GM12878 (cell line): Measurements from ENCODE around the gene COX10. TPM values are rescaled to one million over a fixed set of nuclear protein-coding genes. Genes with fewer than 3 reads are reported as not detected.
A peak's percentile ranks its signal among the peaks of the same experiment; 100 is the strongest.

Experiments
- ATAC-seq: fragments of 200-7000 bp; cut with Tn5 transposase; 3 replicates; pipeline ENCODE4 v1.9.1; 2020; ENCODE audit warnings: mild to moderate bottlenecking, moderate library complexity
- BruUV-seq: library from RNA; stranded (reverse); fragments of 400-500 nt; replicated peaks from 2 replicates; lab custom pipeline; 2021; lab: Mats Ljungman, UMichigan
- CTCF ChIA-PET: fragments of 300-600 bp; sonication (Branson Sonifier 250); formaldehyde crosslinking; extraction: SDS; loops from one replicate; lab custom pipeline; 2021; ENCODE audit warnings: inconsistent platforms; lab: Yijun Ruan, JAX
- POLR2A ChIA-PET: fragments of 350-600 bp; formaldehyde crosslinking; extraction: SDS; loops from one replicate; lab custom pipeline; 2021; ENCODE audit warnings: inconsistent platforms; lab: Charles Lee
- RAD21 ChIA-PET: fragments of 300-600 bp; sonication (Branson Sonifier 250); formaldehyde crosslinking; loops from one replicate; lab custom pipeline; 2023; ENCODE audit warnings: antibody characterized with exemption; ENCODE audit not compliant: unreplicated experiment; lab: Charles Lee
- SMC1A ChIA-PET: fragments of 300-600 bp; sonication (Branson Sonifier 250); formaldehyde crosslinking; loops from one replicate; lab custom pipeline; 2023; ENCODE audit not compliant: unreplicated experiment, uncharacterized antibody; lab: Charles Lee
- DNase-seq: peaks from one replicate; pipeline ENCODE4 v3.0.0-alpha.2; 2011; ENCODE audit warnings: low read depth, low spot score
- FAIRE-seq: peaks from 3 replicates; lab custom pipeline; 2011; peaks lifted over from hg19 to GRCh38; lab: Jason Lieb, UNC
- H2AFZ ChIP-seq: 2 replicates; pipeline ENCODE4 v1.6.0; 2011; ENCODE audit warnings: low read depth, low read length, control low read depth; ENCODE audit not compliant: control insufficient read depth
- H3K27ac ChIP-seq: 2 replicates; pipeline ENCODE4 v1.5.1; 2011; ENCODE audit warnings: control low read depth; ENCODE audit not compliant: control insufficient read depth, insufficient read depth
- H3K27me3 ChIP-seq, 2 experiments: replicated peaks in 1 of 2; 2 replicates each; pipeline versions ENCODE4 v1.6.0 to v1.6.1; 2011; ENCODE audit warnings: low read length in 1 of 2; ENCODE audit not compliant: control insufficient read depth in 2 of 2, insufficient read depth in 2 of 2
- H3K36me3 ChIP-seq, 2 experiments: 2 replicates each; pipeline ENCODE4 v1.5.1; 2011; ENCODE audit warnings: low read length in 1 of 2; ENCODE audit not compliant: control insufficient read depth in 2 of 2, insufficient read depth in 2 of 2
- H3K4me1 ChIP-seq: 2 replicates; pipeline ENCODE4 v1.6.1; 2011; ENCODE audit warnings: mild to moderate bottlenecking, low read length, moderate library complexity, mixed read lengths; ENCODE audit not compliant: control insufficient read depth, insufficient read depth
- H3K4me2 ChIP-seq: 2 replicates; pipeline ENCODE4 v1.6.0; 2011; ENCODE audit warnings: control low read depth; ENCODE audit not compliant: control insufficient read depth, insufficient read depth
- H3K4me3 ChIP-seq: fragments of 200-600 bp; sonication (generic); 2 replicates; pipeline ENCODE4 v1.5.1; 2016
- H3K79me2 ChIP-seq: 2 replicates; pipeline ENCODE4 v1.6.0; 2011; ENCODE audit warnings: low read length; ENCODE audit not compliant: control insufficient read depth, insufficient read depth
- H3K9ac ChIP-seq: 2 replicates; pipeline ENCODE4 v1.8.0; 2011; ENCODE audit warnings: low read length, control low read depth, mixed read lengths; ENCODE audit not compliant: control insufficient read depth, insufficient read depth
- H3K9me3 ChIP-seq: replicated peaks from 3 replicates; pipeline ENCODE4 v1.5.1; 2011; ENCODE audit warnings: mild to moderate bottlenecking, low read length; ENCODE audit not compliant: control insufficient read depth, insufficient read depth
- H4K20me1 ChIP-seq: 2 replicates; pipeline ENCODE4 v1.6.0; 2011; ENCODE audit not compliant: control insufficient read depth, insufficient read depth
- CHD2 ChIP-seq: IDR thresholded peaks from 2 replicates; pipeline ENCODE4 v1.6.1; 2011; ENCODE audit warnings: low read depth, low read length, improper control_type of control experiment, borderline replicate concordance
- EZH2 ChIP-seq: IDR thresholded peaks from 2 replicates; pipeline ENCODE4 v1.6.1; 2012; ENCODE audit warnings: low read depth, mild to moderate bottlenecking, control low read depth, inconsistent platforms, low read length, borderline replicate concordance; ENCODE audit not compliant: control insufficient read depth
- FOS ChIP-seq: IDR thresholded peaks from 3 replicates; pipeline ENCODE4 v1.6.1; 2011; ENCODE audit warnings: borderline replicate concordance; ENCODE audit not compliant: insufficient read length; ENCODE audit errors: extremely low read depth
- MTA3 ChIP-seq: IDR thresholded peaks from 2 replicates; pipeline ENCODE4 v1.6.1; 2012; ENCODE audit warnings: low read length, inconsistent platforms, borderline replicate concordance
- RB1 ChIP-seq: fragments of 450-650 bp; formaldehyde crosslinking; IDR thresholded peaks from 2 replicates; pipeline ENCODE4 v1.6.1; 2017; ENCODE audit warnings: mild to moderate bottlenecking, borderline replicate concordance
- RFX5 ChIP-seq: IDR thresholded peaks from 2 replicates; pipeline ENCODE4 v1.6.1; 2011; ENCODE audit warnings: low read depth, low read length, improper control_type of control experiment
- SKIL ChIP-seq: fragments of 450-650 bp; IDR thresholded peaks from 2 replicates; pipeline ENCODE4 v1.6.1; 2017; ENCODE audit warnings: mild to moderate bottlenecking, low read depth, inconsistent platforms; ENCODE audit not compliant: poor library complexity, severe bottlenecking
- SP1 ChIP-seq: IDR thresholded peaks from one replicate; pipeline ENCODE4 v1.6.1; 2011; ENCODE audit warnings: low read depth, low read length
- ZNF384 ChIP-seq: IDR thresholded peaks from 2 replicates; pipeline ENCODE4 v1.6.1; 2012; ENCODE audit warnings: low read depth, mild to moderate bottlenecking, low read length, improper control_type of control experiment, borderline replicate concordance
- WGBS: methylation state at CpG from one replicate; pipeline ENCODE4 v1.1.6; 2016; ENCODE audit warnings: low lambda C conversion rate; ENCODE audit not compliant: insufficient replicate concordance, insufficient coverage; ENCODE audit errors: missing lambda C conversion rate; 5-methylcytosine and 5-hydroxymethylcytosine counted together
- in situ Hi-C: fragments of 300-500 bp; cut with MboI; formaldehyde crosslinking; loops from 9 replicates; pipeline ENCODE4 v1.14.3; 2018; ENCODE audit warnings: mixed read lengths
- intact Hi-C: fragments of 100-400 bp; cut with micrococcal nuclease; formaldehyde crosslinking; loops from one replicate; pipeline ENCODE4 v1.14.2; 2022; ENCODE audit not compliant: unreplicated experiment
- polyA plus RNA-seq, 11 experiments: library from polyadenylated mRNA; depleted of rRNA in 4 of 11; unstranded in 6 of 11; stranded (reverse) in 5 of 11; fragments of >200 nt; fragmentation: Nextera tagmentation in 4 of 11; fragmentation: Illumina TruSeq in 1 of 11; extraction: Ambion mirVana in 4 of 11; extraction: Trizol in 1 of 11; gene quantifications; 1 replicate in 1 of 11; 2 replicates in 10 of 11; pipeline versions ENCODE4 v1.2.1 to v1.2.3, GENCODE V29; 2011 to 2016; ENCODE audit warnings: inconsistent platforms in 2 of 11, missing spikeins in 2 of 11, low read depth in 1 of 11
- total RNA-seq, 4 experiments: library from RNA; depleted of rRNA in 3 of 4; stranded (reverse); fragments of >200 nt in 3 of 4; fragmentation: Illumina TruSeq in 1 of 4; extraction: Trizol in 1 of 4; gene quantifications; 2 replicates each; pipeline versions ENCODE4 v1.2.1 to v1.2.3, GENCODE V29; 2013 to 2021

The COX10 gene
- total and polyA plus RNA-seq, 10 of the 15 experiments (the other 5 are each of a cell fraction or from before 2014, with no cell fraction given): 9.6 to 29.4 (median 21.3) TPM

GRCh38 chr17:14104734-14105133 lies 35.4 kb downstream of the COX10 start:
- H3K9me3 ChIP-seq: no peaks in the 10 kb centered on the region
- in situ Hi-C loops: no loop called here
- ChIA-PET POLR2A (no interaction called here), SMC1A (no interaction called here), CTCF (no interaction called here), RAD21 (no interaction called here)
- H3K36me3 ChIP-seq: peaks cover 0 to 6% of the 10 kb centered on the region in 2 experiments; a peak in 3 of 4 replicates
- H3K79me2 ChIP-seq: no peaks in the 10 kb centered on the region; the same call in 1 of the 2 replicates
- TF ChIP-seq RB1: no peak
- no peaks in the 10 kb centered on the region; the same call in 1 of the 2 replicates for H3K4me1 ChIP-seq
- ATAC-seq (no peak), DNase-seq (no peak), FAIRE-seq (no peak)
- no peak overlapping the region for H3K9ac ChIP-seq
- H3K4me2 ChIP-seq: no peak overlapping the region
- no peaks in the 10 kb centered on the region for H3K27me3 ChIP-seq
- no peak overlapping the region for H3K4me3 ChIP-seq
- intact Hi-C loops: no loop called here
- H2AFZ ChIP-seq: no peak overlapping the region
- no peaks in the 10 kb centered on the region for H4K20me1 ChIP-seq
- WGBS: 65% methylated on average over 3 of the region's 3 CpGs
- BruUV-seq: no TSS peak
- no peak overlapping the region for H3K27ac ChIP-seq

- intact Hi-C loops: no loop called here
- H3K4me3 ChIP-seq: no peak overlapping the region
- RAD21 ChIA-PET: no interaction called here
- no peak overlapping the region for H2AFZ ChIP-seq
- SMC1A ChIA-PET: no interaction called here
- ATAC-seq: no peak
- peaks cover 0 to 2% of the 10 kb centered on the region in 2 experiments; a peak in 3 of 4 replicates for H3K36me3 ChIP-seq
- no peaks in the 10 kb centered on the region for H3K9me3 ChIP-seq
- no peak for DNase-seq
- no peaks in the 10 kb centered on the region for H4K20me1 ChIP-seq
- TF ChIP-seq RFX5 (no peak), ZNF384 (no peak), FOS (no peak), SKIL (no peak), SP1 (no peak), MTA3 (no peak), CHD2 (no peak), EZH2 (no peak)
- FAIRE-seq: no peak
- BruUV-seq: TSS peak; percentile 36
- H3K4me1 ChIP-seq: no peaks in the 10 kb centered on the region; the same call in 1 of the 2 replicates
- H3K27ac ChIP-seq: no peak overlapping the region
- POLR2A ChIA-PET: no interaction called here
- in situ Hi-C loops: no loop called here
- H3K9ac ChIP-seq: no peak overlapping the region
- no peaks in the 10 kb centered on the region; the same call in none of the 2 replicates for H3K79me2 ChIP-seq
- CTCF ChIA-PET: no interaction called here
- no peaks in the 10 kb centered on the region for H3K27me3 ChIP-seq
- no peak overlapping the region for H3K4me2 ChIP-seq
These were observed 38.6 kb downstream of the COX10 start for GRCh38 chr17:14107889-14108288.
